ENCODE data around the gene CA11. TPM values are rescaled to one million over a fixed set of nuclear protein-coding genes. Genes with fewer than 3 reads are reported as not detected.
A peak's percentile ranks its signal among the peaks of the same experiment; 100 is the strongest.
"Not testable (repeated sequence)": the region's sequence is repeated elsewhere in the genome, so short reads cannot be mapped to it uniquely, and the experiment has no call there.

Gene CA11
- total RNA-seq: 10 to 100 TPM in 1 of 2 donors, 1 to 10 TPM in 1; 7.0 to 11.2 TPM

GRCh38 chr19:48646001-48646721 is at the start of gene CA11:
TSS of gene CA11 (minus strand) at chr19:48646187. CDS start at chr19:48645632, 555 bp downstream.
- peak; percentile 78 for DNase-seq (ENCODE audit: low spot score)
- TF ChIP-seq CTCF (IDR thresholded peaks at IDR 0.05) (peak; percentile 85 to 95 (median 88)), POLR2A (IDR thresholded peaks at IDR 0.05) (peak; percentile 49), POLR2AphosphoS5 (IDR thresholded peaks at IDR 0.05) (peak; percentile 55)
- H3K36me3 ChIP-seq: no peaks in the 10 kb centered on the region
- H3K4me3 ChIP-seq: peak within 1 kb of the TSS; percentile 41 to 44
- H3K27me3 ChIP-seq (replicated peaks; ENCODE audit: insufficient read depth): no peaks in the 10 kb centered on the region
- WGBS: 2% methylated on average over 32 of the region's 33 CpGs
- peak within 1 kb of the TSS; percentile 90 to 93 for H3K27ac ChIP-seq
- no peaks in the 10 kb centered on the region for H3K9me3 ChIP-seq
- H3K4me1 ChIP-seq (replicated peaks): peaks cover 7% of the 10 kb centered on the region
- intact Hi-C loops (cut with DNase I): loop anchor here (5.0 to 10.0 kb wide), 2 partner anchors 196 to 319 kb away; partner anchors contain the start of gene FTL

GRCh38 chr19:48693629-48694028 is 47.6 kb upstream of the CA11 start:
- DNase-seq (ENCODE audit: low spot score); H3K4me3 ChIP-seq; H3K27ac ChIP-seq; H3K9me3 ChIP-seq; H3K36me3 ChIP-seq; intact Hi-C loops (cut with DNase I); H3K27me3 ChIP-seq (replicated peaks; ENCODE audit: insufficient read depth); H3K4me1 ChIP-seq (replicated peaks): not testable (repeated sequence)
- 88% methylated on average over 9 of the region's 9 CpGs for WGBS

- Histone ChIP-seq H3K36me3 (no peaks in the 10 kb centered on the region), H3K4me1 (replicated peaks) (no peaks in the 10 kb centered on the region), H3K4me3 (no peak overlapping the region), H3K27me3 (replicated peaks; ENCODE audit: insufficient read depth) (no peaks in the 10 kb centered on the region), H3K9me3 (no peaks in the 10 kb centered on the region), H3K27ac (peak overlapping the region in 1 of 2 donors; percentile 35)
- 31% methylated on average over 7 of the region's 7 CpGs for WGBS
- intact Hi-C loops (cut with DNase I): no loop called here
- peak; percentile 33 for DNase-seq (ENCODE audit: low spot score)
- peak; percentile 35 for TF ChIP-seq POLR2AphosphoS5 (IDR thresholded peaks at IDR 0.05)
- no peak for TF ChIP-seq POLR2A (IDR thresholded peaks at IDR 0.05)
- no peak for TF ChIP-seq CTCF (IDR thresholded peaks at IDR 0.05)
These were observed 43.5 kb upstream of the CA11 start for GRCh38 chr19:48689449-48689848.

GRCh38 chr19:48687776-48688175 is 41.8 kb upstream of the CA11 start:
- Histone ChIP-seq H3K4me3 (no peak overlapping the region), H3K36me3 (no peaks in the 10 kb centered on the region), H3K27me3 (replicated peaks; ENCODE audit: insufficient read depth) (no peaks in the 10 kb centered on the region), H3K9me3 (no peaks in the 10 kb centered on the region), H3K4me1 (replicated peaks) (no peaks in the 10 kb centered on the region), H3K27ac (no peak overlapping the region)
- TF ChIP-seq POLR2AphosphoS5 (IDR thresholded peaks at IDR 0.05) (no peak), POLR2A (IDR thresholded peaks at IDR 0.05) (no peak), CTCF (IDR thresholded peaks at IDR 0.05) (no peak)
- 93% methylated on average over 3 of the region's 3 CpGs for WGBS
- DNase-seq (ENCODE audit: low spot score): no peak
- intact Hi-C loops (cut with DNase I): no loop called here

GRCh38 chr19:48686637-48687036 is 40.6 kb upstream of the CA11 start:
- H3K36me3 ChIP-seq; H3K27ac ChIP-seq; H3K9me3 ChIP-seq; H3K27me3 ChIP-seq (replicated peaks; ENCODE audit: insufficient read depth); DNase-seq (ENCODE audit: low spot score); intact Hi-C loops (cut with DNase I); H3K4me1 ChIP-seq (replicated peaks); H3K4me3 ChIP-seq: not testable (repeated sequence)
- 94% methylated on average over 7 of the region's 7 CpGs for WGBS

- intact Hi-C loops (cut with DNase I): no loop called here
- 79% methylated on average over 3 of the region's 3 CpGs for WGBS
- Histone ChIP-seq H3K4me1 (replicated peaks) (no peaks in the 10 kb centered on the region), H3K27me3 (replicated peaks; ENCODE audit: insufficient read depth) (no peaks in the 10 kb centered on the region), H3K4me3 (no peak overlapping the region), H3K36me3 (no peaks in the 10 kb centered on the region), H3K9me3 (no peaks in the 10 kb centered on the region), H3K27ac (no peak overlapping the region)
- no peak for DNase-seq (ENCODE audit: low spot score)
- TF ChIP-seq POLR2AphosphoS5 (IDR thresholded peaks at IDR 0.05) (no peak), POLR2A (IDR thresholded peaks at IDR 0.05) (no peak), CTCF (IDR thresholded peaks at IDR 0.05) (no peak)
These were observed 40.1 kb upstream of the CA11 start for GRCh38 chr19:48686088-48686487.

Measured in prostate gland (tissue), 2 donors.